Pancreas (tissue), 10 donors: ENCODE measurements around the gene RIC3. TPM values are rescaled to one million over a fixed set of nuclear protein-coding genes. Genes with fewer than 3 reads are reported as not detected.

Experiments
- ATAC-seq, 4 donors: fragments of 200-7000 bp; cut with Tn5 transposase; one replicate each; pipeline versions ENCODE4 v1.8.0 to v1.9.1; 2020; ENCODE audit warnings: mild to moderate bottlenecking in 4 of 4, moderate library complexity in 4 of 4
- DNase-seq, 6 donors: peaks; one replicate each; pipeline ENCODE4 v3.0.0-alpha.2; 2020
- FAIRE-seq: peaks from 2 replicates; lab custom pipeline; 2012; peaks lifted over from hg19 to GRCh38; lab: Jason Lieb, UNC
- H3K27ac ChIP-seq, 4 donors: fragments of 200-600 bp; sonication (generic); 1 replicate in 3 of 4; 2 replicates in 1 of 4; pipeline versions ENCODE4 v1.5.0 to v1.8.0; 2020
- H3K27me3 ChIP-seq, 4 donors: fragments of 200-600 bp; one replicate each; pipeline ENCODE4 v1.8.0; 2021
- H3K36me3 ChIP-seq, 3 donors: fragments of 200-600 bp; sonication (generic) in 1 of 3; one replicate each; pipeline versions ENCODE4 v1.5.0 to v1.8.0; 2020 to 2021
- H3K4me1 ChIP-seq, 3 donors: fragments of 200-600 bp; one replicate each; pipeline ENCODE4 v1.8.0; 2021
- H3K4me3 ChIP-seq, 4 donors: fragments of 200-600 bp; sonication (generic) in 2 of 4; one replicate each; pipeline versions ENCODE4 v1.5.0 to v1.8.0; 2020 to 2021
- H3K9me3 ChIP-seq, 4 donors: fragments of 200-600 bp; one replicate each; pipeline ENCODE4 v1.8.0; 2021
- CTCF ChIP-seq, 4 donors: fragments of 200-600 bp; sonication (generic) in 3 of 4; IDR thresholded peaks; one replicate each; pipeline versions ENCODE4 v1.5.0 to v1.8.0; 2021; ENCODE audit warnings: antibody characterized with exemption in 4 of 4
- WGBS, 2 donors: extraction: QIAGEN DNeasy Blood & Tissue Kit; methylation state at CpG; one replicate each; pipeline ENCODE4 v1.1.7; 2013; 5-methylcytosine and 5-hydroxymethylcytosine counted together
- intact Hi-C, 3 donors: fragments of 100-400 bp; cut with DNase I; formaldehyde crosslinking; loops; one replicate each; pipeline versions ENCODE4 v1.11.1 to v1.14.2; 2022
- polyA plus RNA-seq, 2 donors: library from polyadenylated mRNA; stranded (reverse); fragments of 200-250 nt; gene quantifications; one replicate each; pipeline ENCODE4 v1.2.3, GENCODE V29; 2013
- total RNA-seq, 6 donors: library from RNA; stranded (reverse); fragmentation: NEBNext Ultra II Directional in 4 of 6; extraction: Animal tissue kit (Norgen Biotek cat#: 25700) in 4 of 6; gene quantifications; one replicate each; pipeline versions ENCODE4 v1.2.1 to v1.2.4, GENCODE V29; 2021 to 2023
- donor health status: healthy with polysubstance abuse.
- donor health status: DM: no; HTN: no; CAD: no; lungs with moderate emphysema.
- donor health status: DM: no; HTN: no; CAD: no.
- donor health status: control.
- donor health status: control.
- donor health status: Bipolar disorder and iron deficiency.
- donor health status: DM: yes; HTN: yes; CAD: no.
- donor health status: DM: no; HTN: no; CAD: no.
- donor health status: DM: no; HTN: no; CAD: no.
- donor health status: DM: yes; HTN: yes; CAD: no.

Gene RIC3
- total and polyA plus RNA-seq, 8 donors: 11.3 to 49.9 (median 18.2) TPM

- FAIRE-seq (no peak), DNase-seq (no peak), ATAC-seq (no peak)
- no peaks in the 10 kb centered on the region for H3K27me3 ChIP-seq
- H3K4me3 ChIP-seq: no peak overlapping the region
- H3K36me3 ChIP-seq: no peaks in the 10 kb centered on the region
- H3K4me1 ChIP-seq: no peaks in the 10 kb centered on the region
- intact Hi-C loops: no loop called here
- H3K9me3 ChIP-seq: no peaks in the 10 kb centered on the region
- TF ChIP-seq CTCF (IDR thresholded peaks at IDR 0.05): no peak
- no peak overlapping the region for H3K27ac ChIP-seq
- WGBS, 2 donors: 70 to 78% methylated on average over 13 of the region's 13 CpGs
Observed at GRCh38 chr11:8062781-8063257, 106.0 kb downstream of the RIC3 start.

- no peak overlapping the region for H3K4me3 ChIP-seq
- peak in 1 of 6 donors; percentile 28 for DNase-seq
- no peaks in the 10 kb centered on the region for H3K27me3 ChIP-seq
- no peaks in the 10 kb centered on the region for H3K9me3 ChIP-seq
- H3K4me1 ChIP-seq: no peaks in the 10 kb centered on the region
- no peak for ATAC-seq
- intact Hi-C loops: no loop called here
- 81 to 89% methylated on average over 21 to 22 of the region's 22 CpGs for WGBS, 2 donors
- no peak for TF ChIP-seq CTCF (IDR thresholded peaks at IDR 0.05)
- no peaks in the 10 kb centered on the region for H3K36me3 ChIP-seq
- no peak for FAIRE-seq
- no peak overlapping the region for H3K27ac ChIP-seq
Observed at GRCh38 chr11:8061555-8062428, 107.0 kb downstream of the RIC3 start.

DNA sequence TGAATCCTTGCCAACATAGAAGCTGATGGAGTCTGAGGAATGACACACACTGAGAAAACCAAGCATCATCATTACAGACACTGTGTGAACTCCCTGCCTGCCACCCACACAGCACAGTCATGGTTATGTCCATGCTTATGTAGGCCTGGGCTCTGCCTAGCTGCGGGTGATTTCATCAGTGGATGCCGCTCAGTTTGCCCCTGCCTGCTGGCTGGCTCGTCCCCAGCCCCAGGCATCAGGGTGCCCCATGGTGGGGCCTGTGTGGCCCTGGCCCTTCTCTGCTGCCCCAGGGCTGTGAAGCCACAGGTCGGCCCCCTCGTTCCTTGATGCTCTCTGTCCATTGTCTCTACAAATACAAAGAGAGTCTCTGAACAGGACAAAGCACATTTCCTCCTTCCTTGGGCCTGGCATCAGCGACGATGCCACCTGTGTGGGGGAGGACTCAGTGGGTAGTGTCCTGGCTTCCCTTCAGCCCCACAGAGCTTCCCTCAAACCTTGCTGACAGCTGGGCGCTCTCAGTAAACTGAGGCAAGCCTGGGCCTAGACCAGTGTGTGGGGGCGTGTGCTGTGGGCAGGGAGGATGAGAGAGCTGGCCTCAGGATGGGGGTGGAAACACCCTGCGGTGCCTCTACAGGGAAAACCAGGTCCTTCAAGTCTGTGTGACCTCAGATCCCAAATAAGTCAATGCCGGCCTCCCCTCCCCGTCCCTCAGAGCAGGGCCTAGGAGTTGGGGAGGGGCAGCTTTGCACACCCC is 107.8 kb downstream of the RIC3 start:
- intact Hi-C loops: no loop called here
- 78 to 80% methylated on average over 12 of the region's 12 CpGs for WGBS, 2 donors
- peak in 3 of 4 donors; percentile 9 to 42 (median 36) for ATAC-seq
- FAIRE-seq: no peak
- no peaks in the 10 kb centered on the region for H3K9me3 ChIP-seq
- no peaks in the 10 kb centered on the region for H3K27me3 ChIP-seq
- TF ChIP-seq CTCF (IDR thresholded peaks at IDR 0.05): no peak
- no peaks in the 10 kb centered on the region for H3K4me1 ChIP-seq
- DNase-seq: peak in 1 of 6 donors; percentile 29
- no peak overlapping the region for H3K4me3 ChIP-seq
- no peaks in the 10 kb centered on the region for H3K36me3 ChIP-seq
- no peak overlapping the region for H3K27ac ChIP-seq

DNA sequence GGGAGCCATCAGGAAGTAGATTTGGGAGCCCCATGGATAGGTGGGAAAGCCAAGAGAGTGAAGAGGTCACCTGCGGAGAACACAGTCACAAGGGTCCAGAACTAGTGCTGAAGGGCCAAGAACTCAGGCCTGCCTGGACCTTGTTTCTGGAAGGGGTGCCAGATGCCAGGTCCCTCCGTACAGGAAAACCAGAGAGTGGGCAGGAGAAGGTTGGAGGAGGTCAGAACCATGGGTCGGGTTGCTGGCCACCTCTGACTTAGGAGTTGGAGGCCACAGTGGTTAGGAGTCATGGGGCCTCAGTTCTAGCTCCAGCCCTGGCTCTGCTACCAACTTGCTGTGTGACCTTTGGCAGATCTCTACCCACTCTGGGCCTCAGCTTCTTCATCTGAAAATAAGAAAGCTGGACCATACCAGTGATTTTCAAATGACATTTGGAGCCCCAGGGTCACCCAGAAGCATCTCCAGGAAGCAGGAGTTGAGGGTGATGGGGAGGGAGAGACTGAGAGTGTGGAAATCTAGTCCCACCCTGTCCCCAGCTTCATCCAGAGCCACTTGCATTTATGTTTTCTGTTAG is 108.6 kb downstream of the RIC3 start:
- FAIRE-seq (no peak), ATAC-seq (no peak), DNase-seq (no peak)
- 59 to 70% methylated on average over 3 of the region's 3 CpGs for WGBS, 2 donors
- H3K9me3 ChIP-seq: no peaks in the 10 kb centered on the region
- H3K27ac ChIP-seq: no peak overlapping the region
- no peak for TF ChIP-seq CTCF (IDR thresholded peaks at IDR 0.05)
- H3K27me3 ChIP-seq: no peaks in the 10 kb centered on the region
- no peaks in the 10 kb centered on the region for H3K36me3 ChIP-seq
- intact Hi-C loops: no loop called here
- no peak overlapping the region for H3K4me3 ChIP-seq
- H3K4me1 ChIP-seq: no peaks in the 10 kb centered on the region
